NCI-H69 (cell line): ENCODE measurements around the gene VAV2.
A peak's percentile ranks its signal among the peaks of the same experiment; 100 is the strongest.
"Not testable (repeated sequence)": the region's sequence is repeated elsewhere in the genome, so short reads cannot be mapped to it uniquely, and the experiment has no call there.

Experiments
- DNase-seq: peaks from one replicate; lab custom pipeline; 2025; lab: John Stamatoyannopoulos, UW

The VAV2 gene

DNA sequence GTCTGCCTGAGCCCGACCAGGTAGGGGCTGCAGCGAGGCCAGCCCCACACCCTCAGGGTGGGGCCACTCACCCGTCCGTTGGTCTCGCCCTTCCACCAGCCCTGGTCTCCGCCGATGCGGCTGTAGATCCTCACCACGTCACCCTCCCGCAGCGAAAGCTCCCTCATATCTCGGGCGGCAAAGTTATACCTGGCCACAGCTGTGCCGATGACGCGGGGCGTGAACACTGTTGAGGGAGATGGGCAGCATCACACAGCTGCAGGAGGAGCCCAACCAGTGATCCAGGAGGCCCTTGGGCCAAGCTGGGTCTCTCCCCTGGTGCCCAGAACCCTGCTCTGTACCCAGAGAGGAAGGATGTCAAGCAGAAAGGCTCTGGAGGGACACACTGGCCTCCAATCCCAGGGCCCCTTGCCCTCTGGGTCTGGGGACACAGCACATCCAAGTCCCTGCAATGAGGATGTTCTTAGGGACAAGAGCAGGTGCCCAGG is 223.7 kb downstream of the VAV2 start:
- DNase-seq, result no peak

- DNase-seq, result no peak
Observed at GRCh38 chr9:133767625-133768024, 224.5 kb downstream of the VAV2 start.

- no peak for DNase-seq
Observed at GRCh38 chr9:133767008-133767407, 225.1 kb downstream of the VAV2 start.

DNA sequence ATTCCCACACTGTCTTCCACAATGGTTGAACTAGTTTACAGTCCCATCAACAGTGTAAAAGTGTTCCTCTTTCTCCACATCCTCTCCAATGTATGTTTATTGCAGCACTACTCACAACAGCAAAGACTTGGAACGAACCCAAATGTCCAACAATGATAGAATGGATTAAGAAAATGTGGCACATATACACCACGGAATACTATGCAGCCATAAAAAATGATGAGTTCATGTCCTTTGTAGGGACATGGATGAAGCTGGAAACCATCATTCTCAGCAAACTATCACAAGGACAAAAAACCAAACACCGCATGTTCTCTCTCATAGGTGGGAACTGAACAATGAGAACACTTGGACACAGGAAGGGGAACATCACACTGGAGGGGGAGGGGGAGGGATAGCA is 225.9 kb downstream of the VAV2 start:
- DNase-seq, result not testable (repeated sequence)

DNA sequence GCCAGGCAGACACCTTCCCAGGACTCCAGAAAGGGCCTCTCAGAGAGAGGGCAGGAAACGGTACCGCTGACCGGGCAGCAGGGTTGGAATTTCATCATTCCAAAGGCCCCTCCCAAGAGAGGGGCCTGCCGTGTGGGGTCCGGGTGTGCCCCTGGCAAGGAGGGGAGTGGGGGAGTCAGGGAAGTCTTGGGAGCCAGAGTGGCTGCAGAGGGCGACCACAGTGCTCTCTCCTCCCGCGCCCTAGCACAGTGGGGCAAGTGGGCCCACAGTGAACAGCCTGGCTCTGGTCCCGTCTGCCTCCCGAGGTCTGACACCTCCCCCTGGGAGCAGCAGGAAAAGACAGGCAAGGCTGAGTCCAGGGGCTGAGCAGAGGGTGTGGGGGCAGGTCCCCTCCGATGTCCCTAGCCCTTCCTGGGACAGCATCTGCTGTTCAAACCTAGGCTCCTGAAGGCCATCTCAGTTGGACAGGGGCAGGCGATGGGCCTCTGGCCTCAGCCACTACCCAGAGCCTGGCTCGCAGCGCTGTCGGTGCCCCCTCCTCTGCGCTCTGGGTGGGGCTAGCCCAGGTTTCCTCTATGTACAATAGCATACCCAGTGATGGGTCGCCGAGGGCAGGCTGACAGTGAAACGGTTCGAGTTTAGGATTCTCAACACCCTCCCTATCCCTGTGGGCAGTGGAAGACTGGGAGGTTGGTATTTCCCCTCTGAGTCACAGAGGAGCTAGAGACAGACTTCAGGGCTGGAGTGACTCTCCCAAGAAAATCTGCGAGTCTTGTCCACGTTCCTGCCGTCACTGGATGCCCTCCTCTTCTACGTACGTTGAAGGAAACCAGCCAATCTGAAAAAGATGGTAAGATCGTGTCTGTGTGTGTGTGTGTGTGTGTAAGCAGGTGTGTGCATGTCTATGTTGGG is 228.6 kb downstream of the VAV2 start:
- no peak for DNase-seq

DNA sequence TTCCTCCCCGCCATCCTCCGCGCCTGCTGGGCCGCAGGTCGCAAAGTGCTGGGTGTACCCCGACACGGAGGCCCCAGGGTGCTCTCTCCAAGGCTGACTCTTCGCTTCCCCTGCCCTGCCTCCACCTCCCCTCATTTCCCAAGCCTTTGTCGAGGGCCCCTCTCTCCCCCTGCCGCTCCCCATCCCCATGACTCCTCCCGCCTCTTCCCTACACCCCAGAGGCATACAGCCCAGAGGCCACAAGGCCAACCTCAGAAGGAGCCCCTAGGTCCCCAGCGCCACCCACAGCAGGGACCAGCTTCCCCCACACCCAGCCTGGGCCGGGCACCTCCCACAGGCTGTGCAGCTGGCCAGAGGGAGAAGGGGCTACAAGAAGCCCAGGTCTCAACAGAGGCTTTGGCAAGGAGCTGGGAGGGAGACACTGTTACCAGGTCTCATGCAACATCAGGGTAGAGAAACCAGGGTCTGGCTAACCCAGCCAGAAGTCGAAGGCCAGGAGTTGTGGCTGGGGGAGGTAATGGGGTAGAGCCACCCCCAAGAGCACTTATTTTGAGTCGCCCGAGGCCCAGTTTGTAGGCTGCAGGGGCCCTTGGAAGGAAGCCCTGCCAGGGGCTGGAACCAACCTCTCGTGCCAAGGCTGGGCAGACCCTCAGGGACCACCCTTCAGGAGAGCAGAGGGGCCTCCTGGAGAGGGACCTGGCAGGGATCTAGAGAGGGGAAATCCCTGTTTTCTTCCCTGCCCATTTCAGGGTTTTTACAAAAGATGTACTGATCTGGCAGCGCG is 229.4 kb downstream of the VAV2 start:
- no peak for DNase-seq

DNA sequence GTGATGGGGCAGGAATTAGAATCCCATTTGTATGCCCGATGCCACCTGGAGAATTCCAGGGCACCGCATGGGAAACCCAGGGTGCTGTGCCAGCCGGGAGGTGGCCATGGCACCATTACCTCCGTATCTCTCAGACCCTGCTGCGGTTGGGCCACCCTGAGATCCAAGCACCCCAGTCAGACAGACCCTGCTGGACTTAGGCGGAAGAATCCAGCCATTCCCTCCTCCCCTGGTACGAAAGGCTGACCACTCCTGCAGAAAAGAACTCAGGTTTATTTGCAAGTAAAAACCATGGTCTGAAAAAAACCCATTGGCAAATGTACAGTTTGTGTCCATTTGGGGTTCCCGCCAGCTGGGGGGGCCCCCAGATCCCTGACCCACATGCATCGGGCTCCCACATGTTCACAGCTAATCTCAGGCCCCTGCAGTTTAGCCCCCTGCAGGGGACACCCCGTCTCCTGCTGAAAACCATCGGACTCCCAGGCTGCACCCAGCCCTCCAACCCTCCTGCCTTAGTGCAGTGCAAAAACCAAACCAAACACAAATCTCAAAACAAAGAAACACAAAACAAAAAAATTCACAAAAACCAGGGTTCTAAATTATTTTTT is 230.4 kb downstream of the VAV2 start:
- DNase-seq, result no peak

GRCh38 chr9:133760713-133761290 is 231.3 kb downstream of the VAV2 start:
- no peak for DNase-seq

DNA sequence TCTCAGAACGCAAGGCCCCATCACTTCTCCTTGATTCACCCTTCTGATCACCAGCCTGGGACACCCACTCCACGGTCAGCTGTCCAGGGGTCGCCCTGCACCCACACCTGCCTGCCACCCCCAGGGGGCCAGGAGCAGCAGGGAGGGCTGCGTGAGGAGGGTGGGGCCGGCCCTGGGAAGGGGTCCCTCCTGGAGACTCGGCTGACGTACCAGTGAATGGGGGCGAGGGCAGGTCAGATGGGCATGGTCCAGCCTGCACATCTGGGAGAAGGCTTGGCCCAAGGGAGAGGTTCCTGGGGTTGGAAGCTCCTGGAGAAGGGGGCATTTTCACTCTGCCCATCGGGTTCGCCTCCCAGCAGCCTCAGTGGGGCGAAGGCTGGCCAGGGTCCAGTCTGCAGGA is 232.2 kb downstream of the VAV2 start:
- no peak for DNase-seq

GRCh38 chr9:133759146-133759900 is 232.8 kb downstream of the VAV2 start:
- peak; percentile 27 for DNase-seq

DNA sequence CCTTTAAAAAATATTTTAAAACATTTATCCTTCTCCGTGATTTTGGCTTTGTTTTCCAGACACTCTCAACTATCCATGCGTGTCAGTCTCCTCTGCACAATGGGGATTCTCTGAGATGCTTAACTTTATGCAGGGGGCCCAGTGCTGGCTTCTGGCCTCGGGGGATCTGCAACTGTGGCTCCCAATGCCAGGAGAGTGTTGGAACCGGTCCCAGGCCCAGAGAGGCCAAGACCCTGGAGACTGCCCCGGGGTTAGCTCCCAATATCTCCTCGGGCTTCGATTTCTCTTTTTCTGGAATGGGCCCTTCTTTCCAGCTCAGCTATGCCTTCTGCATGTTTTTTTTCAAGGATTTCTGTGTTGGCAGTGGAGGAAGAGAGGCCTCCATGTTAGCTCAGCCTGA is 233.9 kb downstream of the VAV2 start:
- DNase-seq, result no peak

GRCh38 chr9:133754688-133755227 is 237.4 kb downstream of the VAV2 start:
- no peak for DNase-seq

DNA sequence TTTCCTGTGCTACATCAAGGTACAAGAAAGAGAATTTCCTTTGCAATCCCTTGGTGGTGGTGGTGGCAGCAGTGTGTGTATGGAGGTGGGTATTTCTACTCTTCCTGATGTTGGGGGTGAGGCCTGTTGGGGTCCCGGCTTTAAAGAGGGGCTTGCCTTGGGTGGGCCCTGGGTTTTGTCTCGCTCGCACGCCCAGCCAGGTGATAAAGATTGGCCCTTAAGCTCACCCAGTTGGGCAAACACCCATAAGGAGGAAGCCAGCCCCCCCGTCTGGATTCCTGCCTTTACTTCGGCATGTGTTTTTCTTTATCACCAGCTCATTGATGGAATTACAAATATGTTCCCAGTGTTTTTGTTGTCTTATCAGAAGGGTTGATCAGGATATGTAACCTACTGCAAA is 237.9 kb downstream of the VAV2 start:
- no peak for DNase-seq

DNA sequence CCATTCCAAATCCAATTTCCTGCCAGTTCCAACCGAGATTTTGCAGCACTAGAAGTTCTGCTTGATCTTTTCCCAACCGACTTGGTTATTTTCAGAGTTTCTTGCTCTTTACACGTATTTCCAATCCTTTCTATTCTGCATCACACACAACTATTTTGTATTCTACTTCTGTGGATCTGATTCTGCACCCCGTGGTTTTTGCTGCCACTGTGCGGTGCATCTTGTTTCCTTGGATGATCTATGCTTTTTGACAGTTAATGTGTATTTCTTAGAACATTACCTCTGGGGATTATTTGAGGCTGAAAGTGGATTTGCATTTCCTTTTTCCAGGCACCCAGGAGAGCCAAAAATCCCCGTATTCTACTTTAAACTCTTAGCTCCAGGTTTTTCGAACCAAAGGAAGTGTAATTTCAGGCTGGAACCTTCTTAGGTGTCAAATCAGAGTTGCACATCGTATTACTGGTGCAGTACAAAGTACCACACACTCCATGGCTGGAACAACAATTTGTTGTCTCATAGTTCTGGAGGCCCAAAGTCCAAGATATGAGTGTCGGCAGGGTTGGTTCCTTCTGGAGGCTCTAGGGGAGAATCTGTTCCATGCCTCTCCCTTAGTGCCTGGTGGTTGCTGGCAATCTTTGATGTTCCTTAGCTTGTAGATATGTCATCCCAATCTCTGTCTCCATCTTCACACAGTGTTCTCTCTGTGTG is 239.2 kb downstream of the VAV2 start:
- DNase-seq, result no peak

GRCh38 chr9:133750982-133751649 is 241.0 kb downstream of the VAV2 start:
- DNase-seq, result no peak

DNA sequence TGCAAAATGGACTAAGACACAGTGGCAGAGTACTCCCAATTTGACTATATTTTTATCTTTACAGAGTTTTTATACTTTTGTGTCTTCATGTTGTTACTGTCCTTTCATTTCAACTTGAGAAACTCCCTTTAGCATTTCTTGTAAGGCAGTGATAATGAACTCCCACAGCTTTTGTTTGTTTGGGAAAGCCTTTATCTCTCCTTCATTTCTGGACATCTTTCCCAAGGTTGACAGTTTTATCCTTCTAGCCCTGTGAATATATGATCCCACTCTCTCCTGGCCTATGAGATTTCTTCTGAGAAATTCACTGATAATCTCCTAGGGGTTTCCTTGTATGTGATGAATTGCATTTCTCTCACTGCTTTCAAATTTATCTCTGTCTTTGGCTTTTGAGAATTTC is 244.8 kb downstream of the VAV2 start:
- DNase-seq, result no peak

DNA sequence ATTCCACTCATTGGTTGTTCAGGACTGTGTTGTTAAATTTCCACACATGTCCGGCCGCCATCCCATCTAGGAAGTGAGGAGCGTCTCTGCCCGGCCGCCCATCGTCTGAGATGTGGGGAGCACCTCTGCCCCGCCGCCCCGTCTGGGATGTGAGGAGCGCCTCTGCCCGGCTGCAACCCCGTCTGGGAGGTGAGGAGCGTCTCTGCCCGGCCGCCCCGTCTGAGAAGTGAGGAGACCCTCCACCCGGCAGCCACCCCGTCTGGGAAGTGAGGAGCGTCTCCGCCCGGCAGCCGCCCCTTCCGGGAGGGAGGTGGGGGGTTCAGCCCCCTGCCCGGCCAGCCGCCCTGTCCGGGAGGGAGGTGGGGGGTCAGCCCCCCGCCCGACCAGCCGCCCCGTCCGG is 247.6 kb downstream of the VAV2 start:
- not testable (repeated sequence) for DNase-seq

DNA sequence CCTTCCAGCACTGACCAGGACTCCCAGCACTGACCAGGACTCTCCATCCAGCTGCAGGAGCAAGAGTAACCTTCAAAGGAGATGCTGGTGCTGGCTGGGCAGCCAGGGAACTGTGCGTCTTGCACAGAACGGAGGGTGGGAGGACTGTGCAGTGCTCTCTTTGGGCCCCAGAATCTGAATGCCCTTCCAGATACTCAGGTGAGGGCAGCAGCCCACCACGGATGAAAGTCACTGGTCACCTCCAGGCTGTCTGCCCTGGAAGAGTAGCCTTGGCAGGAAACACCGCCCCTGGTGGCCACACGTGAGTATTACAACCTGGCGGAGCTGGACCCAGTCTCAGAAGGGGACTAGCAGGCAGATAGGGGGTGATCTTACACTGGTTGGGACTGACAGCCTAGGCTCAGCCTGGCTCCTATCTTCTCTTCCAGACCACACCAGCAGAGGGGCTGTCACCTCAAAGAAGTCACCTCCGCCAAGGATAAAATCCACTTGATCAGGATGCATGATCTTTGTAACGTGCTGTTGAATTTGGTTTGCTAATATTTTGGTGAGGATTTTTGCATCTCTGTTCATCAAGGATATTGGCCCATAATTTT is 249.2 kb downstream of the VAV2 start:
- DNase-seq, result peak; percentile 88

DNA sequence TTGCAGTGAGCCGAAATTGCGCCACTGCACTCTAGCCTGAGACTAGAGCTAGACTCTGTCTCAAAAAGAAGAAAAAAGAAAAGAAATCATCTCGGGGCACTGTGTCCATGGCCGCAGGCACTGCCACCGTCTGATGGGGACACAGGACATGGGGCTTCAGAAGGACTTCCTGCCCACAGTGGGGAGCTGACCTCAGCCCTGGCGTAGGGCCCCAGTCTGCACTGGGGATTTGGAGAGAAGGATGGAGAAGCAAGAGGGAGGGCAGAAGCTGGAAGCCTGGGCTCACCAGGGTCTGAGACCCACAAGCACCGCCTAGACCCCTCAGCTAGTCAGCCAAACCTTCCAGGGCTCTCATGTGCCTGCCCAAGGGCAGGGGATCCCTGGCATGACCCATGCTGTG is 249.9 kb downstream of the VAV2 start:
- DNase-seq, result no peak

DNA sequence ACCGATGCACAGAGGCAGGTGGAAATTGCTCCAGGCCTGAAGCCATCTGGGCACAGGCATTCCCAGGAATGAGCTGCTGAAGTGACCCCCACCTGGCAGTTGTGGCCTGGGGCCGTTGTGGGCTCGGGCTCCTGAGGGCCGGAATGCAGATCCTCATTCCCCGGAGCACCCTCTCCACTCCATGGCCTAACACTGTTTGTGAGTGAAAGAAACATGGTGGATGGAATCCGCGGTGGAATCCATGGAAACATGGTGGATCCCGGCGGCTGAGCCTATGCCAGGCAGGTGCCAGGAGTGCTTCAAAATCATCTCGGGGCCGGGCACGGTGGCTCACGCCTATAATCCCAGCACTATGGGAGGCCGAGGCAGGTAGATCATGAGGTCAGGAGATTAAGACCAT is 250.4 kb downstream of the VAV2 start:
- no peak for DNase-seq
